Natural killer cell treated with Interleukin-12 subunit alpha and Interleukin-12 subunit beta and Interleukin-15 and Interleukin-18, amount 100 ng/mL, for 72 hours (primary cell): ENCODE results near the gene SS18L1. TPM values are rescaled to one million over a fixed set of nuclear protein-coding genes. Genes with fewer than 3 reads are reported as not detected.
"Not testable (repeated sequence)": the region's sequence is repeated elsewhere in the genome, so short reads cannot be mapped to it uniquely, and the experiment has no call there.

ENCODE experiments used
- ATAC-seq, 2 donors: fragments of 150-1000 bp; cut with Tn5 transposase in 1 of 2; sonication (Bioruptor Pico), chemical (Tn5 transposase) in 1 of 2; 2 replicates each; pipeline ENCODE4 v1.10.0; 2021
- DNase-seq: peaks from one replicate; pipeline ENCODE4 v3.0.0; 2022; ENCODE audit warnings: low spot score
- H3K27ac Mint-ChIP-seq, 2 donors: 1 replicate in 1 of 2; 2 replicates in 1 of 2; pipeline ENCODE4 v1.8.0; 2022; ENCODE audit warnings: mixed read lengths in 2 of 2, mild to moderate bottlenecking in 1 of 2, moderate library complexity in 1 of 2
- H3K27me3 Mint-ChIP-seq, 2 donors: 1 replicate in 1 of 2; 2 replicates in 1 of 2; pipeline ENCODE4 v1.8.0; 2022; ENCODE audit warnings: mixed read lengths in 2 of 2
- H3K36me3 Mint-ChIP-seq: one replicate; pipeline ENCODE4 v1.8.0; 2022; ENCODE audit warnings: mixed read lengths
- H3K4me1 Mint-ChIP-seq, 2 donors: 1 replicate in 1 of 2; 2 replicates in 1 of 2; pipeline ENCODE4 v1.8.0; 2022; ENCODE audit warnings: low read depth in 2 of 2, mixed read lengths in 2 of 2, mild to moderate bottlenecking in 1 of 2
- H3K4me3 Mint-ChIP-seq: one replicate; pipeline ENCODE4 v1.8.0; 2022; ENCODE audit warnings: mixed read lengths
- H3K9me3 Mint-ChIP-seq: 2 replicates; pipeline ENCODE4 v1.8.0; 2022; ENCODE audit warnings: mixed read lengths
- total RNA-seq, 2 donors: library from RNA; stranded (reverse); gene quantifications; one replicate each; pipeline ENCODE4 v1.2.3, GENCODE V29; 2022

SS18L1 gene
- 10 to 100 TPM; 21.2 to 45.0 TPM for total RNA-seq

DNA sequence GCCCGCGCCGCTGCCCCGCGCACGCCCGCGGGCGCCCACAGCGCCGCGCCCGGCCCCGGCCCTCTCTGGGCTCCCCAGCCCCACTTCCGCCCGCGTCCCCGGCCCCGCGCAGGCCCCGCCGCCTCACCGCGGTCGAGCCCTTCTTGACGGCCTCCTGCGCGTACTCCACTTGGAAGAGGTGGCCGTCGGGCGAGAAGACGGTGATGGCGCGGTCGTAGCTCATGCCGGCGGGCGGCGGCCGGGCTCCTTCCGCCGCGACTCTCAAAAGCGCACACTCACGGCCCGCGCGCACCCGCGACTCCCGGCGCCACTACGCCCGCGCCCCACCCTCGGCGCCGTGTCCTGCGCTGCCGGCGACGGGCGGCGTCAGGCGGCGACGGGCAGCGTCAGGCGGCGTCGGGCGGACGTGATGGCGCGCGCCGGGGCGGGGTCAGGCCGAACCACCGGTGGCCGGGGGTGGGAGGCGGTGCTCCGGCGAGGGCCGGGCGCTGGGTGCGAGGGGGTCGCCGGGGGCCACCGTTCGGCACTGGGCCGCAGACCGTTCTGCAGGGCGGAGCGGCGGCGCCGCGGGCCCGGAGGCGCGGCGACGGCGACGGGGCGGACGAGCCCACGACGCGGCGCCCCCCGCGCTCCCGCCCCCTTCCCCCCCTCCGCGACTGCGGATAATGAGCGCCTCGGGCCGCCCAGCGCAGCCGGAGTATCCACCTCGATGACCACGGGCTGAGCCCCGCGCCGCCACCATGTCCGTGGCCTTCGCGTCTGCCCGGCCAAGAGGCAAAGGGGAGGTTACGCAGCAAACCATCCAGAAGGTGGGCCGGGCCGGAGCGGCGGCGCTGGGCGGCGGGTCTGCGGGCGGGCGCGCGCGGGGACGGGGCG is at the start of gene SS18L1, which contains the start of gene PSMA7:
Gene SS18L1, plus strand, starts transcription at position 689 of the 876 bp plus-strand sequence. Its CDS starts 52 bp downstream, at position 741.
Gene PSMA7, minus strand, starts transcription at position 314 of the 876 bp plus-strand sequence. Its CDS starts 91 bp downstream, at position 223.
- Mint-ChIP-seq H3K27ac (peak within 1 kb of the TSS; percentile 85 to 90), H3K27me3 (no peaks in the 10 kb centered on the region), H3K4me1 (peaks cover 37 to 44% of the 10 kb centered on the region in 2 donors), H3K4me3 (peak within 1 kb of the TSS; percentile 90), H3K9me3 (no peaks in the 10 kb centered on the region), H3K36me3 (peaks cover under 1% of the 10 kb centered on the region)
- DNase-seq, result peak; percentile 92
- ATAC-seq, result peak; percentile 92 to 96

DNA sequence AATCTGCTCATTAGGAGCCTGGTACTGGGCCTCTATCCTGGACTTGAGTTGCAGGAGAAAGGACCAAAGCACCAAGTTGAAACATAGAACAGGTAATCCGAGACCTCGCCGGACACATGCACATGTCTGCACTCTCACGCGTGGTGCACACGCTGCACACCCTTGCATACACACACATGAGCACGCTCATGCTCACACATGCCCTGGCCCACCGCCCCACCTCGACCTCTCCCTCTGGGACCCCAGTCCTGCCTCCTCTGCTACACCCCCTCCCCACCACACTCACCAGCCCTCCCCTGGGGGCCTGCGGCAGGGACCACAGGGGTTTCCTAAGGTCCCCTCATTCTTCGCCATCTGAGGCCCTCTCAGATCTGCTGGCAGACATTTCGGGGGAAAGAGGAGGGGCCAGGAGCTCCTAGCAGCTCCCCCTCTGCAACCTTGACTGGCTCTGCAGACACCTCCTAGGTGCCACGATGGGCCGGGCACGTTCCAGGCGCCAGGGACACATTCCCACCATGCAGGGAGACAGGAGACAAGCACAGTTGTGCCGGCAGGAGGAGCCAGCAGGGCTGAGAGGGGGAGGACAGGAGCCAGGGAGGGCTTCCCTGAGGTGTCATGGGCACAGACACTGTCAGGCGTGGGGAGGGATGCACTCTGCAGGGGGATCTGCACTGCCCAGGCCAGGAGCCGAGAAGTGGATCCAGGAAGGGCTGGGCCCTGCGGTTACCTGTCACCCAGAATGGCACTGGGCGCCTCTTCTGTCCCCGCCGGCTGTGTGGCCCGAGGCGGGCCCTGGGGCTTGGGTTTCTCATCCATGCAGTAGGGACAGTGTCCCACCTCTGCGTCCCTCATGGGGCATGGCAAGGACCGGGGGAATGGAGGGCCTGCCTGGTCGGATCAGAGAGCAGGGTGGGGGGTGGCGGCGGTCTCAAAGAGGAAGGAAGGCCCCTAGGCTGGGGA is 46.9 kb upstream of the SS18L1 start:
- Mint-ChIP-seq H3K27ac (no peak overlapping the region), H3K9me3 (no peaks in the 10 kb centered on the region), H3K36me3 (no peaks in the 10 kb centered on the region), H3K4me3 (no peak overlapping the region), H3K27me3 (peaks cover 6 to 7% of the 10 kb centered on the region in 2 donors), H3K4me1 (no peaks in the 10 kb centered on the region)
- no peak for ATAC-seq
- DNase-seq, result no peak

GRCh38 chr20:62097881-62098407 is 45.6 kb upstream of the SS18L1 start:
- no peak overlapping the region for H3K27ac Mint-ChIP-seq
- ATAC-seq (no peak), DNase-seq (no peak)
- peaks cover 0 to 2% of the 10 kb centered on the region in 2 donors for H3K27me3 Mint-ChIP-seq
- no peaks in the 10 kb centered on the region for H3K9me3 Mint-ChIP-seq
- no peak overlapping the region for H3K4me3 Mint-ChIP-seq
- H3K4me1 Mint-ChIP-seq, result no peaks in the 10 kb centered on the region
- no peaks in the 10 kb centered on the region for H3K36me3 Mint-ChIP-seq

DNA sequence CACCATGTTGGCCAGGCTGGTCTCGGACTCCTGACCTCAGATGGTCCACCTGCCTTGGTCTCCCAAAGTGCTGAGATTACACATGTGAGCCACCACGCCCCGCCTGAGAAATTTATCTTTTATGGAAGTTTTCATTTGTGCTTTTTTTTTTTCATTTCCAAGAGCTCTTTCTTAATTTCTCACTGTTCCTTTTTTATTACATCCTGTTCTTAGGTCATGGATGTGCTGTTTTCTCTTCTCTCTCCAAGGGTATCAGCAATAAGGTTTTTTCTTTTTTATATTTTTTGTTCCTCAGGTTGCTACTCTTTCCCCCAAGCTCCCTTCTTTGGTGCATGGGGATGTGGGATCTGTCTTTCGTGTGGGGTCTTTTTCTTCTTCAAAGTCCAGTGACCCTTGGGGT is 42.5 kb upstream of the SS18L1 start:
- Mint-ChIP-seq H3K27ac (no peak overlapping the region), H3K4me1 (no peaks in the 10 kb centered on the region), H3K27me3 (peaks cover 2 to 10% of the 10 kb centered on the region in 2 donors), H3K4me3 (no peak overlapping the region), H3K36me3 (peaks cover 12% of the 10 kb centered on the region), H3K9me3 (peaks cover 6% of the 10 kb centered on the region)
- DNase-seq, result no peak
- ATAC-seq, result no peak

GRCh38 chr20:62103508-62104233 is 39.9 kb upstream of the SS18L1 start:
- peaks cover 15% of the 10 kb centered on the region for H3K9me3 Mint-ChIP-seq
- H3K27me3 Mint-ChIP-seq, result peaks cover 10% of the 10 kb centered on the region in 2 donors
- H3K4me1 Mint-ChIP-seq, result no peaks in the 10 kb centered on the region
- peaks cover 34% of the 10 kb centered on the region for H3K36me3 Mint-ChIP-seq
- no peak for DNase-seq
- H3K4me3 Mint-ChIP-seq, result no peak overlapping the region
- no peak for ATAC-seq
- no peak overlapping the region for H3K27ac Mint-ChIP-seq

GRCh38 chr20:62104234-62104789 is 39.3 kb upstream of the SS18L1 start:
- Mint-ChIP-seq H3K4me1 (no peaks in the 10 kb centered on the region), H3K4me3 (no peak overlapping the region), H3K27me3 (peaks cover 10% of the 10 kb centered on the region in 2 donors), H3K9me3 (peaks cover 17% of the 10 kb centered on the region), H3K36me3 (peaks cover 40% of the 10 kb centered on the region), H3K27ac (no peak overlapping the region)
- no peak for DNase-seq
- ATAC-seq, result no peak

DNA sequence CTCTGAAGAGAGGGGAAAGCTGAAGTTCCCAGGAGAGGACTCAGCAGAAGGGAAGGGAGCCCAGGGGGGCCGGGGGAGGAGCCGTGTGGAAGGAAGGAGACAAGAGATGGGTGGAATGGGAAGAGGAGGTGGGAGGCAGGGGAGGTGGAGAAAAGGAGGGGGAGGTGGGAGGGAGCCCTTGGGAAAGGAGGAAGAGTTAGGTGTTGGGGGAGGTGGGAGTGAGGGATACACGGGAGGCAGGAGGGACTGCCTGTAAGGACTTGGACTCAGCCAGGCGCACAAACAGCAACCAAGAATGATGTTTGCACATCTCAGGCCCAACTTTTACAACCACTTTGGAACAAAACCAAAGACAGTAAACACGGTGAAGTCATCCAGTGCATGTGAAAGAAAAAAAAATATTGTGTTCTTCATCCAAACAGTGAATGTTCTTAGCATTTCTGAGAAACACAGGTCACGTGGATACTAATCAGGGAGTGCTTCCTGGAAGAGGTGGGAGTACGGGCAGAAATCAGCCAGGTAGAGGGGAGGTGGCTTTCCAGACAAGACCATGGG is 38.7 kb upstream of the SS18L1 start:
- ATAC-seq, result no peak
- Mint-ChIP-seq H3K9me3 (peaks cover 19% of the 10 kb centered on the region), H3K4me3 (no peak overlapping the region), H3K36me3 (peaks cover 43% of the 10 kb centered on the region), H3K27me3 (peaks cover 8 to 10% of the 10 kb centered on the region in 2 donors), H3K4me1 (no peaks in the 10 kb centered on the region), H3K27ac (no peak overlapping the region)
- no peak for DNase-seq

- Mint-ChIP-seq H3K27ac (no peak overlapping the region), H3K4me3 (no peak overlapping the region), H3K27me3 (peaks cover 8 to 10% of the 10 kb centered on the region in 2 donors), H3K9me3 (peaks cover 23% of the 10 kb centered on the region), H3K4me1 (no peaks in the 10 kb centered on the region), H3K36me3 (peaks cover 43% of the 10 kb centered on the region)
- no peak for ATAC-seq
- no peak for DNase-seq
These were observed 38.0 kb upstream of the SS18L1 start for GRCh38 chr20:62105592-62105991.

DNA sequence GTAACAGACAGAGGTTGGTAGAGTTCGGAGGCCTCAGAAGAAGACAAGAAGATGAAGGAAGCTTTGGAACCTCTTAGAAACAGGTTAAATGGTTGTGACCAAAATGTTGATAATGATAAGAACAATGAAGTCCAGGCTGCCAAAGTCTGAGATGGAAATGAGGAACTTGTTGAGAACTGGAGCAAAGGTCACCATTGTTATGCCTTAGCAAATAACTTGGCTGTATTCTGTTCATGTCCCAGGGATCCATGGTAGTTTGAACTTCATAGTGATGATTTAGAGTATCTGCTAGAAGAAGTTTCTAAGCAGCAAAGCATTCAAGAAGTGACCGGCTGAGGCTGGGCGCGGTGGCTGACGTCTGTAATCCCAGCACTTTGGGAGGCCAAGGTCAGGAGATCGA is 32.4 kb upstream of the SS18L1 start:
- DNase-seq (no peak), ATAC-seq (no peak)
- H3K27me3 Mint-ChIP-seq, result peaks cover 0 to 11% of the 10 kb centered on the region in 2 donors
- peaks cover 21% of the 10 kb centered on the region for H3K9me3 Mint-ChIP-seq
- no peak overlapping the region for H3K27ac Mint-ChIP-seq
- H3K36me3 Mint-ChIP-seq, result peaks cover 38% of the 10 kb centered on the region
- H3K4me3 Mint-ChIP-seq, result no peak overlapping the region
- no peaks in the 10 kb centered on the region for H3K4me1 Mint-ChIP-seq

GRCh38 chr20:62112368-62112767 is 31.2 kb upstream of the SS18L1 start:
- Mint-ChIP-seq H3K4me1 (peaks cover 0 to 1% of the 10 kb centered on the region in 2 donors), H3K9me3 (peaks cover 18% of the 10 kb centered on the region), H3K36me3 (peaks cover 29% of the 10 kb centered on the region), H3K27me3 (peaks cover 0 to 8% of the 10 kb centered on the region in 2 donors), H3K4me3 (no peak overlapping the region), H3K27ac (no peak overlapping the region)
- ATAC-seq, result no peak
- DNase-seq, result no peak

DNA sequence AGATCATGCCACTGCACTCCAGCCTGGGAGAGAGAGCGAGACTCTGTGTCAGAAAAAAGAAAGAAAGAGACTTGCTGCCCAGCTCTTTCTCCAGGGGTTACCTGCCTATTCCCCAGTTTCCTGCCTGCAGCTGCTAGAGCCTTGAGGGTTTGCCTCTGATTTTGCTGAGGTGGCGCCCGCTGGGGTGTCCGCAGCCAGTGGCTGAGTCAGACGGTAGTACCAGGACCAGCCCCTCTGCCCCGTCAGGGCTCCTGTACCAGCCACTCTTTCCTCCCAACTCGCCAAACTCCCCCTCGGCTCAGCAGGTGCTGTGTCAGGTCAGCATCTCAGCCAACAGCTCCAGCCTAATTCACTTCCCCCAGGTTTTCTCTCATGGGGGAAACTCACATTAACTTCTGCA is 28.7 kb upstream of the SS18L1 start:
- H3K9me3 Mint-ChIP-seq, result peaks cover 7% of the 10 kb centered on the region
- no peak for ATAC-seq
- H3K36me3 Mint-ChIP-seq, result peaks cover 8% of the 10 kb centered on the region
- H3K4me1 Mint-ChIP-seq, result peaks cover 0 to 9% of the 10 kb centered on the region in 2 donors
- H3K27me3 Mint-ChIP-seq, result peaks cover 0 to 3% of the 10 kb centered on the region in 2 donors
- no peak overlapping the region for H3K4me3 Mint-ChIP-seq
- no peak overlapping the region for H3K27ac Mint-ChIP-seq
- no peak for DNase-seq

DNA sequence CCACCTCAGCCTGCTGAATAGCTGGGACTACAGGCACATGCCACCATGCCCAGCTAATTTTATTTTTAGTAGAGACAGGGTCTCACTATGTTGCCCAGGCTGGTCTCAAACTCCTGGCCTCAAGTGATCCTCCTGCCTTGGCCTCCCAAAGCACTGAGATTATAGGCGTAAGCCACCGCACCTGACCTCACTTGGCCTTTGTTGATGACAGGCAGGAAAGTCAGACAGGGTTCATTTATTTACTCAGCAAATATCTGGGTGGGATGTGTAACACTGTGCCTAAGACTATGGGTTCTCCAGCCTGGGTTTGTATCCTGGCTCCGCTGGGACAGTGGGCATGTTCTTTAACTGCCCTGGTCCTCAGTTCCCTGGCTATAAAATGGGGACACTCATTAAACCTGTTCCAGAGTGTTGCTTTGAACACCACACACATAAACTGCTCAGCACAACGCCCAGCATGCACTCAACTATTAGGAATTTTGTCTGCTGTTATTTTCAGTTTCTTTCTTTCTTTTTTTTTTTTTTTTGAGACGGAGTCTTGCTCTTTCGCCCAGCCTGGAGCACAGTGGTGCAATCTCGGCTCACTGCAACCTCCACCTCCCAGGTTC is 27.7 kb upstream of the SS18L1 start:
- DNase-seq, H3K4me3 Mint-ChIP-seq, H3K27ac Mint-ChIP-seq, H3K4me1 Mint-ChIP-seq, H3K9me3 Mint-ChIP-seq, H3K27me3 Mint-ChIP-seq, H3K36me3 Mint-ChIP-seq, ATAC-seq: not testable (repeated sequence)
